Stimulated activated CD8-positive, alpha-beta memory T cell treated with anti-CD3 and anti-CD28 coated beads, Interleukin-7, amount 100 ng/mL, for 48 hours (primary cell): ENCODE measurements around the gene TNKS1BP1.
A peak's percentile ranks its signal among the peaks of the same experiment; 100 is the strongest.
"Not testable (repeated sequence)": the region's sequence is repeated elsewhere in the genome, so short reads cannot be mapped to it uniquely, and the experiment has no call there.

Experiments
- DNase-seq, 2 donors: peaks; one replicate each; pipeline ENCODE4 v3.0.0-alpha.2; 2020; ENCODE audit warnings: low read depth in 1 of 2; ENCODE audit errors: extremely low read depth in 1 of 2

TNKS1BP1 gene

GRCh38 chr11:57324886-57325734, at the start of gene TNKS1BP1:
TSS of gene TNKS1BP1 (minus strand) at chr11:57324952. CDS start at chr11:57321885, 3,067 bp downstream.
- DNase-seq, result peak; percentile 74 to 88

GRCh38 chr11:57373146-57373545, 48.4 kb upstream of the TNKS1BP1 start:
- no peak for DNase-seq

GRCh38 chr11:57370941-57371340, 46.2 kb upstream of the TNKS1BP1 start:
- DNase-seq, result no peak

GRCh38 chr11:57370251-57370650, 45.5 kb upstream of the TNKS1BP1 start:
- no peak for DNase-seq

GRCh38 chr11:57368845-57369232, 44.1 kb upstream of the TNKS1BP1 start:
- no peak for DNase-seq

GRCh38 chr11:57368106-57368844, 43.5 kb upstream of the TNKS1BP1 start:
- DNase-seq, result no peak

GRCh38 chr11:57364851-57365660, 40.3 kb upstream of the TNKS1BP1 start:
- DNase-seq, result no peak

GRCh38 chr11:57363131-57364080, 38.7 kb upstream of the TNKS1BP1 start:
- DNase-seq, result no peak

GRCh38 chr11:57361926-57362325, 37.2 kb upstream of the TNKS1BP1 start:
- no peak for DNase-seq

- DNase-seq, result not testable (repeated sequence)
Observed at GRCh38 chr11:57361420-57361819, 36.7 kb upstream of the TNKS1BP1 start.

- no peak for DNase-seq
Observed at GRCh38 chr11:57360991-57361390, 36.2 kb upstream of the TNKS1BP1 start.

GRCh38 chr11:57359896-57360690, 35.3 kb upstream of the TNKS1BP1 start:
- no peak for DNase-seq

GRCh38 chr11:57359396-57359795, 34.6 kb upstream of the TNKS1BP1 start:
- DNase-seq, result no peak

- DNase-seq, result no peak
Observed at GRCh38 chr11:57358991-57359390, 34.2 kb upstream of the TNKS1BP1 start.

- DNase-seq, result no peak
Observed at GRCh38 chr11:57358543-57358961, 33.8 kb upstream of the TNKS1BP1 start.

GRCh38 chr11:57357856-57358255, 33.1 kb upstream of the TNKS1BP1 start:
- DNase-seq, result no peak

GRCh38 chr11:57357310-57357709, 32.6 kb upstream of the TNKS1BP1 start:
- DNase-seq, result no peak

GRCh38 chr11:57356268-57356667, 31.5 kb upstream of the TNKS1BP1 start:
- no peak for DNase-seq

- no peak for DNase-seq
Observed at GRCh38 chr11:57354699-57355098, 29.9 kb upstream of the TNKS1BP1 start.
